Activated T-cell treated with anti-CD3 and anti-CD28 coated beads, Interleukin-2, amount 50 U/mL, for 24 hours (primary cell): ENCODE data around the gene URB1.

Source experiments
- DNase-seq: peaks from one replicate; pipeline ENCODE4 v3.0.0-alpha.2; 2020
- H3K27ac Mint-ChIP-seq: 2 replicates; pipeline ENCODE4 v1.8.0; 2020; ENCODE audit warnings: mild to moderate bottlenecking, mixed read lengths
- H3K27me3 Mint-ChIP-seq: 2 replicates; pipeline ENCODE4 v1.8.0; 2020; ENCODE audit warnings: mixed read lengths
- H3K36me3 Mint-ChIP-seq: 2 replicates; pipeline ENCODE4 v1.8.0; 2020; ENCODE audit warnings: low read depth, mixed read lengths
- H3K4me1 Mint-ChIP-seq: 2 replicates; pipeline ENCODE4 v1.8.0; 2020; ENCODE audit warnings: low read depth, mixed read lengths
- H3K4me3 Mint-ChIP-seq: 2 replicates; pipeline ENCODE4 v1.8.0; 2020; ENCODE audit warnings: mild to moderate bottlenecking, moderate library complexity, mixed read lengths
- H3K9me3 Mint-ChIP-seq: 2 replicates; pipeline ENCODE4 v1.8.0; 2020; ENCODE audit warnings: mixed read lengths

Gene URB1

DNA sequence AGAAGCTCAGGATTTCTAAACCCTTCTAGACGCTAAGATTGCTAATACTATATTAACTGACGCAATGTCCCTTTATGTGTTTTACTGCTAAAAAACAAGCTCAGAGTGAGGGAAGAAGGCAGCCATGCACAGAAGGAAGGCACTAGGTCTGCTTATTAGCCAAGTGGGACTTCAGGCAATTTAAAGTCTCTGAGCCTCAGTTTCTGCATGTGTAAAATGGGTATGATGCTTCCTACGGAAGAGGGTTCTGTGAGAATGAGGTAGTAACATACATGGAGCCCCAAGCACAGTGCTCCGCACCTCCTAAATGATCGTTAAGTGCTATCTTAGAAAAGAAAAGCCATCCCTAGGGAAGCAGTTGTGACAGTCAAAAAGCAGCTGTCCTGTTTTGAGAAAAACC is 130.9 kb downstream of the URB1 start:
- no peaks in the 10 kb centered on the region for H3K9me3 Mint-ChIP-seq
- no peak overlapping the region for H3K27ac Mint-ChIP-seq
- peaks cover 1% of the 10 kb centered on the region for H3K4me1 Mint-ChIP-seq
- no peak for DNase-seq
- no peak overlapping the region for H3K4me3 Mint-ChIP-seq
- H3K36me3 Mint-ChIP-seq, result peaks cover 13% of the 10 kb centered on the region
- peaks cover 6% of the 10 kb centered on the region for H3K27me3 Mint-ChIP-seq
